Amniotic stem cell (primary cell): ENCODE results near the gene PCDH8.

ENCODE experiments used
- DNase-seq: peaks from one replicate; lab custom pipeline; 2025; lab: John Stamatoyannopoulos, UW

PCDH8 gene, protein sequence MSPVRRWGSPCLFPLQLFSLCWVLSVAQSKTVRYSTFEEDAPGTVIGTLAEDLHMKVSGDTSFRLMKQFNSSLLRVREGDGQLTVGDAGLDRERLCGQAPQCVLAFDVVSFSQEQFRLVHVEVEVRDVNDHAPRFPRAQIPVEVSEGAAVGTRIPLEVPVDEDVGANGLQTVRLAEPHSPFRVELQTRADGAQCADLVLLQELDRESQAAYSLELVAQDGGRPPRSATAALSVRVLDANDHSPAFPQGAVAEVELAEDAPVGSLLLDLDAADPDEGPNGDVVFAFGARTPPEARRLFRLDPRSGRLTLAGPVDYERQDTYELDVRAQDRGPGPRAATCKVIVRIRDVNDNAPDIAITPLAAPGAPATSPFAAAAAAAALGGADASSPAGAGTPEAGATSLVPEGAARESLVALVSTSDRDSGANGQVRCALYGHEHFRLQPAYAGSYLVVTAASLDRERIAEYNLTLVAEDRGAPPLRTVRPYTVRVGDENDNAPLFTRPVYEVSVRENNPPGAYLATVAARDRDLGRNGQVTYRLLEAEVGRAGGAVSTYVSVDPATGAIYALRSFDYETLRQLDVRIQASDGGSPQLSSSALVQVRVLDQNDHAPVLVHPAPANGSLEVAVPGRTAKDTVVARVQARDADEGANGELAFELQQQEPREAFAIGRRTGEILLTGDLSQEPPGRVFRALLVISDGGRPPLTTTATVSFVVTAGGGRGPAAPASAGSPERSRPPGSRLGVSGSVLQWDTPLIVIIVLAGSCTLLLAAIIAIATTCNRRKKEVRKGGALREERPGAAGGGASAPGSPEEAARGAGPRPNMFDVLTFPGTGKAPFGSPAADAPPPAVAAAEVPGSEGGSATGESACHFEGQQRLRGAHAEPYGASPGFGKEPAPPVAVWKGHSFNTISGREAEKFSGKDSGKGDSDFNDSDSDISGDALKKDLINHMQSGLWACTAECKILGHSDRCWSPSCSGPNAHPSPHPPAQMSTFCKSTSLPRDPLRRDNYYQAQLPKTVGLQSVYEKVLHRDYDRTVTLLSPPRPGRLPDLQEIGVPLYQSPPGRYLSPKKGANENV

DNA sequence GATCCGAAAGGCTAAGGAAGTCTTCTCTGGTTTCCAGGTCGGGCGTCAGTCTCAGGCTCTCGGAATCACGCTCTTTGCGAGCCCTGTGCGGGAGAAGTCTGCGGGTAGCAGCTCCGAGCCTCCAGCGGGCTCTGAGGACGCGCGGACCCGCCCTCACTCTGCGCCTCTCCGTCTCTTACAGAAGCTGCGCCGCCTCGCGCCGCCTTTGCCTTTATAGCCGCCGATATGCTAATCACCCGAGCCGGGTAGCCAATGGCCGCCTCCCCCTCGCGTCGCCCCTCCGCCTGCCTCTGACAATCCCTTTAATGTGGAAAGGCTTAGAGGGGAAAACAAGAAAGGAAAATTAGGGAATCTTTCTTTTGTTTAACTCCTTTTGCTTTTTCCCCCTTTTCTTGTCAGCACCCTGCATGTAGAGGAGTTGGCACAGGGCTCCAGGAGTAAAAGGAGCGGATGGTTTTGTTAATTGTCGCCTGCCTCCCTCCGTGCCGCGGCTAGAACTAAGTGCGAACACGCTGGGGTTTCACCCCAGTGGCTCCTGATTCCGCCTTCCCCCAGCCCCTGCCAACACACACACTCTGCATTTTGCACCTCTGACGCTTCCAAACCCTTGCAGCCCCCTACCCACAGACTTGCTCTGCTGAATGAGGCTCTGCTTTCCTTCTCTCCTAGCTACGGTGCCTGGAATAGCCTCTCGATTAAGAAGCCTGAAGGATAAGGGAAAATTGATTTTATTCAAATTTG is at the start of gene PCDH8:
Gene PCDH8 (minus strand): TSS at position 186 of the 741 bp plus-strand sequence. CDS start 204 bp downstream, outside the sequence.
- no peak for DNase-seq

DNA sequence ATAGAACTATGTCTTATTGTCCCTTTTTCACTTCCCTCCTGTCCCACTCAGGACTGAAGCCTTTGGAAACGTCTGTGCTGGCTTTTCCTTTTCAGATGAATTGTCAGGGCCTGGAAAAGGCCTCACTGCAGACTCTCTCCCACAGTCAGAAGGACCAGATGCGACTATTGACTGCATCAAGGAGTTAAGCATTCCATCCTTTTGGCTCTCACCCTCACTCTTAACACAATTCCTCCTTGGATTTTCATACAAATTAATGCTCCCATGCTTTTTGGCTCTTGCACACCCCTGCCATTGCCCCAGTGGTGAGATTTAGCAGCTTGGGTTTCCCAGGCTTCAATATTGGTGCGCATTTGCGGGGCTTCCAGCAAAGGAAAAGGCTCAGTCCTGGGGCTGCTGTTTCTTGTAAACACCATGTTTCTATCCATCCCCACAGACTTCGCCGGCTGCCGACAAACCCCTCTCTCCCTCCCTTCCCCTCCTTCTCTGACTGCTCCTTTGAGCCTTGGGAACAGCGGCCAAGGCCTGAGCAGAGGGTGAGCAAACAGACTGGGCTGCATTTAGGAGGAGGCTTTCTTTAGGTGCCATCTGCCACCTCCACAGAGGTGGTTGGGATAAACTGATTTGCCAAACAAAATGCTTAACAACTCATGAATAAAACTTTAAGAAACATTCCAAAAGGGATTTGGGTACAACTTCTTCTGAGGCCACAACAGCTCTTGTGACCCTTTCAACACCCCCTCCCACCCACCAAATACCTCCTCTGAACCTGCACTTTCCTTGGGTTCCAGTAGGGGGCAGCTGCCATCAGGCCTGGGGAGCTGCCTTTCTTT is 48.6 kb upstream of the PCDH8 start:
- DNase-seq, result no peak

DNA sequence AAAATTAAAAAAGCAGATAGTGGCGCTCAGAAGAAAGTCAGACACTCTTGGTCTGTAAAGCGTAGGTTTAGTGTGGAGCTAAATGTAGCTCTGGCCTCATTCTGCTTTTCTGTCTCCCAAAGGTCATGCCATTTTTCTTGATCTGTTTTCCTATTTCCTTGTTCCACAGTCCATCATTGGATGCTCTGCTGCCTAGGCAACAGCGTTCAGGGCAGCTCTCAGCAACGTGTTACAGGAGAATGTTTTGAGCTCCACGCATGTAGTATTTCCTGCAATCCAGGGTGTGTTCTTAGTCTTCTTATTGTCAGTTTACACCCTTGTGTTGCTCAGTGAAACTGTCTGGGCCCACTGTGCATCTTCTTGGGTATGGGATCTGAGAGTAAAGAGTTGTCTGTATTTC is 46.0 kb upstream of the PCDH8 start:
- no peak for DNase-seq

DNA sequence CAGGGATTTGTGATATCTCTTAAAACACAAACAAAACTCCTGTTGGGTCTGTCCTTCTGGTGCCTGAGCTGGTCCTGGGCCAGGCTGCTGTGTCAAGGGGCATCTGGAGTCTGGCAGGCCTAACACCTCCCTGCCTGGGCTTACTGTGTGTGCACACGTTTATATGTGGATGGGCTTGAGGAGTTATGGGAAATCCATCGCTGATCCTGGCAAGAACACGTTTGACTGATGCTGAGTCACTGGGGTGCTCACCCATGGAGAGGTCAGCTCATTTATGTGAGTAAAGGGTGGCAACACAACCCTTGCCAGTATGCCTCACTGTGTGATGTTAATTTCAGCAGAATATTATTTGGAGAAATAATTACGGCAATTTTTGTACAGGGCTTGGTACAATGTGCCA is 44.5 kb upstream of the PCDH8 start:
- no peak for DNase-seq

DNA sequence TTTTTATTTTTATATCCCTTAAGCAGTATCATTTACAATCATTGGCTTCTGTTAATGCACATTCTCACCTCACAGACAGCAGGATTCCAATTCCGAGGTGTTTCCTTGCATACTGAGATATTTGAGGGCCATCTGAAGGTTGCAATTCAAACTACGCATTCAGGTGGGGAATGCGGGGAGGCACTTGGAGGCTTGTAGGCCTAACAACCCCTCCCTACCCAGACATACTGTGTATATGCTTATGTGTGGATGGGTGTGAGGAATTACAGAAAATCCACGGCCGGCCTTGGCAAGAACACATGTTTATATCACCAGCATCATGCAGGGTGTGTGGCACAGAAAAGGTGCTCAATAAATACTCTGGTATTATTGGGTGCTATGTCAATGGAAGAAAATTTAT is 43.3 kb upstream of the PCDH8 start:
- no peak for DNase-seq

DNA sequence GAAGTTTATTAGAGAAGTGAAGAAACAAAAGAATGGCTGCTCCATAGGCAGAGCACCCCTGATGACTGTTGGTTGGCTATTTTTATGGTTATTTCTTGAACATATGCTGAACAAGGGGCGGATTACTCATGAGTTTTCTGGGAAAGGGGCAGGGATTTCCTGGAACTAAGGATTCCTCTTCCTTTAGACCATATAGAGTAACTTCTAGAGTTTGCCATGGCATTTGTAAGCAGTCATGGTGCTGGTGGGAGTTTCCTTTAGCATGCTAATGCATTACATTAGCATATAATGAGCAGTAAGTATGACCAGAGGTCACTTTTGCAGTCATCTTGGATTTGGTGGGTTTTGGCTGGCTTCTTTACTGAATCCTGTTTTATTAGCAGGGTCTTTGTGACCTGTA is 38.7 kb upstream of the PCDH8 start:
- DNase-seq, result no peak

DNA sequence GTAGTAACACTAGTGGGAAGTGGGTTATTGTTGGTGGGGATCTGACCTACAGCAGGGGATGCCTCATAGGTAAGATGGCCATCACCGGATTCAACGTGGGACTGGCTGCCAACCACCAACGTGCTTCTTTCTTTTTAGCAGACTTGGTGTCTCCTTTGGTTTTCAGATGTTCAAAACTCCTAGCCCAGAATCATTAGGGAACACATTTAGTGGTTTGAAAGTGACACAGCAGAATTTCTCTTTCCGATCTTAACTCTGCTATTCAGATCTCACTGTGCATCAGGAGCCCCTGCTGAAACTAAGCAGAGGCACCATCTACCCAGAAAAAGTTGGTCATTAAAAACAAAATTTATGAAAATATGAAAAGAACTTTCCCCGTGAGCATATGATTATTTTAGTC is 36.7 kb upstream of the PCDH8 start:
- no peak for DNase-seq

DNA sequence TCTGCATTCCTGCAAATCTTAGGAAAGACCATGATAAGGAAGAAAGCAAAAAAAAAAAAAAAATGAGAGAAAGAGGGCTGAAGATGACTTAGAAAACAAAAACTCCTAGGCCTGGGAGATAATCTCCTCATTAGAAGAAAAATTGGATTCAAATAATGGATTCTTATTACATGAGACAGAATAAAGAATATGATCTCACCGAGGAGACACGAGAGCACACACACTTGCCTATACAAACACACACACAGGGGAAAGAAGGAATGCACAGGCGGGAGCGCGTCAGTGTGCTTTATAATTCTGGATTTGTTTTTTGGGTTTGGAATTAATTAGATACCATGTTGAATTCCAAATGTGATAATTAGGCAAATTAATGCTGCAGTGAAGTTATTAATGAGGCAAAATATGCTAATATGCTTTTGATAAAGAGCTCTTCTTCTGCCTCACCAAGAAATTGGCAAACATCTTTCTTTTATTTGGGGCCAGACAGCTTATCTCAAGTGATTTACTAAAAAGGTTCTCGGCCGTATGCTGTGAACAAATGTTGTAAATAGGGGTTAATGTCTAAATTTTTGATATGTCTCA is 36.1 kb upstream of the PCDH8 start:
- DNase-seq, result no peak

DNA sequence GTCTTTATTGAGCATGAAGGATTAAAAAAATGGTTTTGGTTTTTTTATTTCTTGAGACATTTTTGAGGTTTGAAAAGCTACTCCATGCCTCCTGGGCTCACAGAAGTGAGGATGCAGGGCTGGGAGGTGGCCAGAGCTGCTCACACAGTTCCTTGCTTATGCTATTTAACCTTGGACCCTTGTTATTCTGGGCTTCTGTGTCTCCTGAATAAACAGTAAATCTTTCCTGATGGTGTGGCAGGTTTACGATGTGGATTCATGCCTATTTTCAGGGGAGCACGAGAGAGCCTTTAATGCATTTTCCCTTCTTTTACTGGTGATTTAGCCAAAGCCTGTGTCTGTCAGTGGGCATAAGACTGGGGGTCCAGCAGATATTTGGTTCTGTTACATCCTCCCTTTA is 34.3 kb upstream of the PCDH8 start:
- no peak for DNase-seq

DNA sequence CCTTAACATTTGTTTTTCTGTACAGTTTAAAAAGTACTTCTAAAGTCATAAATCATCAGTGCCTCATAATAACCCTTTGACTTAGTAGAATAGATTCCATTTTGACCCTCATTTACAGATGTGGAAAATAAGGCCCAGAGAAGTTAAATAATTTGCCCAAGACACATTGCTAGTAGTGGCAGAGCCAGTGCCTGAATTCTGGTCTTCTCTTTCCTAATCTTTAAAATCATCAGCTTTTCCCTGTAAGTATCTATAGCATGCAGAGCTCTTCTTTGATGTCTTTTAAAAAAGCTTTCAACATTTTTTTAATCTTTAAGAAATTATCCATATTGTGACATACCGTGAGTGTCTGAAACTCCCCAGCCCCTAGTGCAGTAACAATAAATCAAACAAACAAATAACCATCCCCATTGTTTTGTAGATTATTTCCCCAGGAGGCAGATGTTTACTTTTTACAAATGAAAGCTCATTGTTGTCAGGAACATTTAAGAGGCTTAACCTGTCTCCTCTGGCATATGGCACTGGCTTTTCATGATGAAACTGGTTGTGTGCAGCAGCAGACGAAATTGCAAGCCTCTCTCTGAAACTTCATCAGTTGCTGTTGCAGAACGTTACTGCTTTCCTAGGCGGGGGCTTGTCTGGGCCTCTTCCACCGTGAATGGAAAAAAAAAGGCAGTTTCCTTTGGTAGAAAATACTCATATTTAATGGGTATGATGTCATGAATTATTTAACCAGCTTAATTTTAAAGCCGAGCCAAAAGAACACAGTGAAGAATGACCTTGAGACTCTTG is 31.7 kb upstream of the PCDH8 start:
- no peak for DNase-seq

DNA sequence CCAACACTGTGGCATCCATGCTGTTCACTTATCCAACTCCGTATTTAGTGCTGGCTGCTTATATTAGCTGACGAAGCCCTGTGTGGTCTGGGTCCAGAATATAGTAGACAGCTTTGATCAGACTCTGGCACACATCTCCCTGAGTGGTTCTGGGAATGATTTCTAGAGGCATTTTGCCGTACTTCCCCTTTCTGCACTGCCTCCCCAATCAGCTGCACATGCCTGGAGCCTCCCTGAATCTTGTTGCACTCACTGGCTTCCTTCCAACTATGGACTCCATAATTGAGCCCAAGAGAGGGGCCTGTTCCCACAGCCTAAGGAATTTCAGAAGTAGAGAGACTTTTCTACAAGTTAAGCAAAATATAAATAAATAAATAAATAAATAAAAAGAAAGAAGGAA is 30.4 kb upstream of the PCDH8 start:
- DNase-seq, result no peak

DNA sequence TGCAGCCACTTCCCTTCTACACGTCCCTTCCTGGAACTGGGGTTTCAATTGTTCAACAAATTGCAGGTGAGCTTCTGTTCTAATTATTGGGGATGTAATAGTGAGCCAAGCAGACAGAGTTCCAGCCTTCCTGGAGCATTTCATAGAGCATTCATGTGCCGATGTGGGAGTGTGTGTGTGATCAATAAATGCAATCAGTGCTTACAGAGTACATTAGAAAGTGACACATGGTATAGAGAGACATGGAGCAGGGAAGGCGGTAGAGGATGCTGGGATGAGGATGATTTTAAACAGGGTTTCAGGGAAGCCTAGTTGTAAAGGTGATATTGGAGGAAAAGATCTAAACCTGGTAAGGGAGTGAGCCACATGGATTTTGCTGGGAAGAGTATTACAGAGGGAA is 21.7 kb upstream of the PCDH8 start:
- no peak for DNase-seq

DNA sequence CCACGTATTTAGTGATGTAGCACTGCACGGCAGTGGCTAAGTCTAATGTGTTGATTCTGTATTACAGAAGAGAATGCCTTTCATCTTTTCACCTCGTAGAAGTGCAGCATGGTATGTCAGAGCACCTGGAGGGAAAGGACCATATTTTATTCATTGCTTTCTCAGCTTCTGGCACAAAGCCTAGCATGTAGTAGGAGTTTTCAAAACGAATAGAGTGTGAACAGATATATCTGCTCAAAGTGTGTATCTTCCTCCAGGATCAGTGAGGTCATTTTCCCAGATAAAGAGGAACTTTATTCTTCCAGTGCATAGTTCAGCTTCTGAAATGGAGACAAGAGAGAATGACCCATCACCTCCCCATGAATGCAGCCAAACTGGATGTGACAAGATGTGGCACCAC is 21.2 kb upstream of the PCDH8 start:
- no peak for DNase-seq

DNA sequence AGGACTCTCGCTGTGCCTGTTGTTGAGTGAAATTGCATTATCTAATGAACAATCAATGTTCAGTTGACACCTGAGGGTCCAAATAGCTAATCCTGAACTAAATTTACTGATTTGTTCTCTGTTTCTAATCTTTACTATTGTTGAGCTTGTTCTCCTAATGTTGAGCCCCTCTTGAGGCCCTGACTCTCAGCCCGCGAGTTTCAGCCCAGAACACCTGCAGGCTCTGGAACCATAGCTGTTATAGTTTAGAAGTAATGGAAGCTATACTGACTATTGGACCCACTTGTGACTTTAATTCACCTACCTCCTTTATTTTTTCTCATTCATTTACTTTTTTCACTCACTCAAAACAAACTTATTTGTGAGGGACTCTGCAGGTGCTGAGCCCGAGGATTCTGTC is 20.6 kb upstream of the PCDH8 start:
- DNase-seq, result no peak

DNA sequence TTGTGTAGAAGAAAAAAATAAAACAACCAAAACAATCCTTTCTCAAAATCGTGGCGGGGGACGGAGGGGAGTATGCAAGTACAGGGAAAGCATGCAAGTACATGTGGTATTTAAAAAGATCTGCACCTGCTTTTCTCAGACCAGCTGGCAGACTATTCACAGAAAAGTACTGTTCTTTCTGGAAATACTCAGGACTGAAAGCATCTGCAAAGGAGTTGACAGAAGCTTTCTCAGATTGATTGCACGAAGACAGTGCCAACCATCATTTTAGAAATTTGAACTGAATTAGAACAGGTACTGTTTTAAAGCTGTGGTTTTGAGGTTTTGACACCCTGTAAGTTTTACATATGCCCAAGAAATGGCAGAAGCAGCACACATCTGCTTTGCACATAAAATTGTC is 19.8 kb upstream of the PCDH8 start:
- no peak for DNase-seq

DNA sequence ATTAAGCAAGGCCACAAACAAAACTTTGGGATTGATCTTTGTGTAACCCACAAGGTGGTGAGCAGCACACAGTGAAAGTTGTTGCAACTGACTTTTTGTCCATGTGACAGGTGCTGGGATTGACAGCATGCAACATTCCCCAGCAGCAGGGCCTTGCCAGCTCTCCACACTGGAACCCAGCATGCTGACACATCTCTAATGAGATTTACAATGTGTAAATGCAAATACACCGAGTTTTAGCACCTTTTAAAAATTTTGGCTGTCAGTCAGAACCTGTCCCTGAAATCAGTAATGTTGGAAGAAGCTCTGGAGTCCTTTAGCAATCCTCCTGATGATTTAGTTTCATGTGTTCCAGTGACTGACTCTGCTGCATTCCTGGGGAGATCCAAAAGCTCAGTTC is 16.5 kb upstream of the PCDH8 start:
- no peak for DNase-seq

DNA sequence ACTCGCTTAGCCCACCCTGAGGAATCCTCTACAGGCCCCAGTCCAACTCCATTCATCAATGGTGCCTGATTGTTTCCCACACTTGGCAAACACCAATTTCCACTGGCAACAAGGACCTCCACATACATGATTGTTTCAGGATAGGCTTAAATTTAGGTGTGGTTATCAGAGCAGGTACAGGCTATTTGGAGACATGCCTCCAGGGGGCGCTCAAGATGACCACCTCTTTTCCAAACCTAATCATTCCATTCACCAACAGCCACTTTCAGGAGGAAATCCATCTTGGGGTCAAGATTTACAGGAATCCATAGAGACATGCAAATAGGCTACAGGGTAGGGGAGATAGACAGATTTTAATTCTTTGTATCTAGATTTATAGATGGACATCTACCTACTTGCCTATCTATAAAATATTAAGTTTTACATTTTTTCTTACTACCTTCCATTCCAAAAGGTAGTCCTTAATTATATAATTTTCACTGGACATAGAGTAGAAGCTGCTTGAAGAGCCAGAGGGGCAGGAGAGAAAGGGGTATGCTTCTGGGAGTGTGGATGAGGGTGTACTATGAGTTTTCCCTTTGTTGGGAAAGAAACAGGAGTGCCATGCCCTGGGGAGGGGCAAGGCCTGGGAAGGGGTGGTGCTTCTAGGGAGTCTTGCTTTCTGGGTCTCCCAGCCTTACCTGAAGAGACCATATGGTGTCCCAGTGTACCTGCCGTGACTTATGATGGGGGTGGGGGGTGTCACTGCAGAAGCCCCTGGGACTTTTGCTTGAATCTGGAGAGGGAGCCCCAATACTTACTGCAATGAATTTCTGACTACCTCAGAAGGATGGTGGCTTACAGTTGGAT is 14.1 kb upstream of the PCDH8 start:
- DNase-seq, result no peak

DNA sequence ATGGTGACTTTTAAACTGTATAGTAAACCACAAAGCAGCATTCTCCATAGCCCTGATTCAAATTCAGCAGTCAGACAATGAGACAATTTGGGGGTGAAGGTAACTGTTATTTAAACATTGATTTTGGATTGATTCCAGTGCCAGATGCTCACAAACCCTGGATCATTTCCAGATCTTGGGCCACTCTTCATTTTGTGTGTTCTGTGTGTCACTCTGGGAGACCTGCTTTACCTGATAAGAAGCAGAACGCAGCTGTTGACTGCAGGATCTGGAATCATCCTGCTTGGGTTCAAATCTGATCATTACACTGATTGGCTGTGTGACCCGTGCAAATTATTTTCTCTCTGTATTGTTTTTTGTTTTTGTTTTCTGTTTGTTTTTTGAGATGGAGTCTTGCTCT is 4.0 kb upstream of the PCDH8 start:
- DNase-seq, result no peak
